ENCODE data around the gene PAOX.
A peak's percentile ranks its signal among the peaks of the same experiment; 100 is the strongest.

PAOX gene

GRCh38 chr10:133368153-133368552 lies 10.9 kb upstream of the PAOX start:
- TF ChIP-seq EZH2 (IDR thresholded peaks at IDR 0.05; ENCODE audit: borderline replicate concordance, low read length) (no peak), CTCF (IDR thresholded peaks at IDR 0.05; ENCODE audit: low read length) (no peak)
- peaks cover 10% of the 10 kb centered on the region for H3K4me1 ChIP-seq (ENCODE audit: insufficient read depth, low read length, severe bottlenecking)
- no peaks in the 10 kb centered on the region for H3F3A ChIP-seq (ENCODE audit: insufficient read depth, low read length)
- no peaks in the 10 kb centered on the region for H3K27me3 ChIP-seq (ENCODE audit: insufficient read depth, low read length)
- H4K20me1 ChIP-seq (ENCODE audit: insufficient read depth, low read length) = no peaks in the 10 kb centered on the region
- H3K79me2 ChIP-seq (ENCODE audit: insufficient read depth, low read length) = no peaks in the 10 kb centered on the region
- peaks cover 32% of the 10 kb centered on the region for H3K36me3 ChIP-seq (ENCODE audit: insufficient read depth, low read length)
- no peak overlapping the region for H3K9ac ChIP-seq (ENCODE audit: low read length)
- no peak overlapping the region for H2AFZ ChIP-seq (ENCODE audit: low read length)
- no peak overlapping the region for H3K4me2 ChIP-seq (ENCODE audit: low read length)
- H3K4me3 ChIP-seq (ENCODE audit: low read depth, low read length, poor library complexity, severe bottlenecking) = no peak overlapping the region
- no peaks in the 10 kb centered on the region for H3K9me3 ChIP-seq (ENCODE audit: low read length)
- no peak overlapping the region for H3K27ac ChIP-seq (ENCODE audit: low read depth, low read length, poor library complexity, severe bottlenecking)
- H3K9me2 ChIP-seq (ENCODE audit: low read depth, low read length) = no peaks in the 10 kb centered on the region

- Histone ChIP-seq H3K9me2 (ENCODE audit: low read depth, low read length) (no peaks in the 10 kb centered on the region), H3K4me1 (ENCODE audit: insufficient read depth, low read length, severe bottlenecking) (peaks cover 16% of the 10 kb centered on the region), H3K4me2 (ENCODE audit: low read length) (no peak overlapping the region), H3K9ac (ENCODE audit: low read length) (no peak overlapping the region), H3K36me3 (ENCODE audit: insufficient read depth, low read length) (peaks cover 27% of the 10 kb centered on the region), H3K79me2 (ENCODE audit: insufficient read depth, low read length) (no peaks in the 10 kb centered on the region), H4K20me1 (ENCODE audit: insufficient read depth, low read length) (no peaks in the 10 kb centered on the region), H3K27ac (ENCODE audit: low read depth, low read length, poor library complexity, severe bottlenecking) (no peak overlapping the region), H3K27me3 (ENCODE audit: insufficient read depth, low read length) (no peaks in the 10 kb centered on the region), H3F3A (ENCODE audit: insufficient read depth, low read length) (no peaks in the 10 kb centered on the region), H3K9me3 (ENCODE audit: low read length) (no peaks in the 10 kb centered on the region), H3K4me3 (ENCODE audit: low read depth, low read length, poor library complexity, severe bottlenecking) (no peak overlapping the region), H2AFZ (ENCODE audit: low read length) (no peak overlapping the region)
- TF ChIP-seq CTCF (IDR thresholded peaks at IDR 0.05; ENCODE audit: low read length) (no peak), EZH2 (IDR thresholded peaks at IDR 0.05; ENCODE audit: borderline replicate concordance, low read length) (no peak)
These were observed 8.9 kb upstream of the PAOX start for GRCh38 chr10:133370030-133370786.

- no peaks in the 10 kb centered on the region for H3F3A ChIP-seq (ENCODE audit: insufficient read depth, low read length)
- H3K4me2 ChIP-seq (ENCODE audit: low read length) = peak overlapping the region; percentile 58
- peak overlapping the region; percentile 82 for H3K4me3 ChIP-seq (ENCODE audit: low read depth, low read length, poor library complexity, severe bottlenecking)
- no peaks in the 10 kb centered on the region for H4K20me1 ChIP-seq (ENCODE audit: insufficient read depth, low read length)
- H3K36me3 ChIP-seq (ENCODE audit: insufficient read depth, low read length) = peaks cover 12% of the 10 kb centered on the region
- no peak overlapping the region for H2AFZ ChIP-seq (ENCODE audit: low read length)
- H3K9me3 ChIP-seq (ENCODE audit: low read length) = no peaks in the 10 kb centered on the region
- H3K79me2 ChIP-seq (ENCODE audit: insufficient read depth, low read length) = no peaks in the 10 kb centered on the region
- no peaks in the 10 kb centered on the region for H3K9me2 ChIP-seq (ENCODE audit: low read depth, low read length)
- H3K4me1 ChIP-seq (ENCODE audit: insufficient read depth, low read length, severe bottlenecking) = peaks cover 16% of the 10 kb centered on the region
- H3K9ac ChIP-seq (ENCODE audit: low read length) = peak overlapping the region; percentile 37; the same call in 1 of the 2 replicates
- H3K27ac ChIP-seq (ENCODE audit: low read depth, low read length, poor library complexity, severe bottlenecking) = no peak overlapping the region
- TF ChIP-seq CTCF (IDR thresholded peaks at IDR 0.05; ENCODE audit: low read length) (no peak), EZH2 (IDR thresholded peaks at IDR 0.05; ENCODE audit: borderline replicate concordance, low read length) (no peak)
- no peaks in the 10 kb centered on the region for H3K27me3 ChIP-seq (ENCODE audit: insufficient read depth, low read length)
These were observed 6.6 kb upstream of the PAOX start for GRCh38 chr10:133372507-133372906.
